C4-2B (cell line): ENCODE results near the gene FBP1.

Experiments used
- CTCF ChIP-seq: fragments of 450-650 bp; conservative IDR thresholded peaks from 2 replicates; pipeline ENCODE4 v1.5.1; 2017; ENCODE audit warnings: mild to moderate bottlenecking
- ZFX ChIP-seq: fragments of 450-650 bp; IDR thresholded peaks from 2 replicates; pipeline ENCODE4 v1.6.1; 2017

- TF ChIP-seq CTCF: 0 out of 2 replicates have a peak, but pooled peaks have one; percentile 60
- TF ChIP-seq ZFX: no peak
Observed at GRCh38 chr9:94668418-94668927, 29.2 kb upstream of the FBP1 start.
